HCT116 (cell line): ENCODE data around the gene STAT2. TPM values are rescaled to one million over a fixed set of nuclear protein-coding genes. Genes with fewer than 3 reads are reported as not detected.

Experiments used
- ATAC-seq: fragments of 200-7000 bp; cut with Tn5 transposase; 2 replicates; pipeline ENCODE4 v1.9.1; 2020; ENCODE audit warnings: mild to moderate bottlenecking, moderate library complexity
- BruUV-seq: library from RNA; stranded (reverse); fragments of 400-500 nt; replicated peaks from 2 replicates; lab custom pipeline; 2021; lab: Mats Ljungman, UMichigan
- CTCF ChIA-PET: fragments of 300-600 bp; sonication (Branson Sonifier 250); formaldehyde crosslinking; loops from one replicate; lab custom pipeline; 2021; ENCODE audit warnings: antibody characterized with exemption; lab: Charles Lee
- POLR2A ChIA-PET: fragments of 300-600, 350-600 bp; sonication (Branson Sonifier 250); formaldehyde crosslinking; loops from one replicate; lab custom pipeline; 2021; ENCODE audit warnings: antibody characterized with exemption; lab: Charles Lee
- RAD21 ChIA-PET, 2 experiments: fragments of 300-600 bp; sonication (Branson Sonifier 250); formaldehyde crosslinking; loops; one replicate each; lab custom pipeline; 2023; ENCODE audit warnings: low total read pairs in 2 of 2; ENCODE audit not compliant: uncharacterized antibody in 2 of 2, unreplicated experiment in 2 of 2, low non-redundant PET in 1 of 2; lab: Charles Lee
- DNase-seq: peaks from one replicate; pipeline ENCODE4 v3.0.0-alpha.2; 2010; ENCODE audit warnings: low read depth, low spot score
- H2AFZ ChIP-seq: fragments of 200-600 bp; shearing (Covaris generic), sonication (generic); 2 replicates; pipeline ENCODE4 v1.6.1; 2017; ENCODE audit warnings: low read depth, mixed run types, mixed read lengths, antibody characterized with exemption, low read length; ENCODE audit not compliant: poor library complexity, severe bottlenecking
- H3K27ac ChIP-seq: 2 replicates; pipeline ENCODE4 v1.5.1; 2012; ENCODE audit warnings: low read depth, low read length
- H3K27me3 ChIP-seq: fragments of 200-600 bp; sonication (generic); 2 replicates; pipeline ENCODE4 v1.6.1; 2016; ENCODE audit warnings: mixed run types, low read length, mixed read lengths; ENCODE audit not compliant: insufficient read depth
- H3K36me3 ChIP-seq, 2 experiments: fragments of 200-500 bp in 1 of 2; fragments of 200-600 bp in 1 of 2; sonication (Bioruptor generic) in 1 of 2; sonication (generic) in 1 of 2; 2 replicates each; pipeline versions ENCODE4 v1.5.1 to v1.6.1; 2014 to 2016; ENCODE audit warnings: low read length in 2 of 2, inconsistent platforms in 1 of 2, mixed read lengths in 1 of 2, mixed run types in 1 of 2; ENCODE audit not compliant: insufficient read depth in 2 of 2, control insufficient read depth in 1 of 2
- H3K4me1 ChIP-seq, 2 experiments: fragments of 200-600 bp in 1 of 2; sonication (generic) in 1 of 2; 2 replicates each; pipeline versions ENCODE4 v1.5.1 to v1.6.1; 2012 to 2017; ENCODE audit warnings: low read length in 2 of 2, inconsistent platforms in 1 of 2, mild to moderate bottlenecking in 1 of 2, mixed read lengths in 1 of 2, mixed run types in 1 of 2, moderate library complexity in 1 of 2; ENCODE audit not compliant: insufficient read depth in 2 of 2, control insufficient read depth in 1 of 2
- H3K4me2 ChIP-seq: fragments of 200-600 bp; sonication (generic); 2 replicates; pipeline ENCODE4 v1.6.1; 2017; ENCODE audit warnings: mixed run types, low read length, mixed read lengths
- H3K4me3 ChIP-seq, 2 experiments: fragments of 200-600 bp in 1 of 2; sonication (generic) in 1 of 2; replicated peaks in 1 of 2; 2 replicates each; pipeline ENCODE4 v1.5.1; 2011 to 2016; ENCODE audit warnings: low read length in 2 of 2, control low read depth in 1 of 2, low read depth in 1 of 2, mild to moderate bottlenecking in 1 of 2, mixed read lengths in 1 of 2, mixed run types in 1 of 2
- H3K79me2 ChIP-seq: fragments of 200-600 bp; sonication (generic); 2 replicates; pipeline ENCODE4 v1.6.1; 2017; ENCODE audit warnings: mild to moderate bottlenecking, mixed run types, low read length, moderate library complexity, mixed read lengths; ENCODE audit not compliant: insufficient read depth
- H3K9ac ChIP-seq: fragments of 200-600 bp; sonication (generic); 2 replicates; pipeline ENCODE4 v1.6.1; 2016; ENCODE audit warnings: low read length, mixed read lengths
- H3K9me2 ChIP-seq: fragments of 200-600 bp; sonication (generic), shearing (Covaris generic); 2 replicates; pipeline ENCODE4 v1.6.1; 2017; ENCODE audit warnings: mixed run types, mild to moderate bottlenecking, moderate library complexity; ENCODE audit not compliant: insufficient read depth
- H3K9me3 ChIP-seq, 2 experiments: fragments of 200-500 bp in 1 of 2; fragments of 200-600 bp in 1 of 2; sonication (Bioruptor generic) in 1 of 2; sonication (generic) in 1 of 2; 2 replicates each; pipeline ENCODE4 v1.6.1; 2014 to 2017; ENCODE audit warnings: low read length in 2 of 2, mixed read lengths in 2 of 2, inconsistent platforms in 1 of 2, low read depth in 1 of 2, mild to moderate bottlenecking in 1 of 2, mixed run types in 1 of 2, moderate library complexity in 1 of 2; ENCODE audit not compliant: control insufficient read depth in 1 of 2, insufficient read depth in 1 of 2
- H4K20me1 ChIP-seq: fragments of 200-600 bp; sonication (generic), shearing (Covaris generic); 2 replicates; pipeline ENCODE4 v1.6.1; 2017; ENCODE audit warnings: mixed run types, mild to moderate bottlenecking, moderate library complexity; ENCODE audit not compliant: insufficient read depth
- CBX3 ChIP-seq: IDR thresholded peaks from 2 replicates; pipeline ENCODE4 v1.6.1; 2012; ENCODE audit warnings: low read depth
- CEBPB ChIP-seq: IDR thresholded peaks from 2 replicates; pipeline ENCODE4 v1.6.1; 2012; ENCODE audit warnings: low read depth
- EGR1 ChIP-seq: IDR thresholded peaks from 2 replicates; pipeline ENCODE4 v1.6.1; 2012; ENCODE audit warnings: low read depth
- ELF1 ChIP-seq: IDR thresholded peaks from 2 replicates; pipeline ENCODE4 v1.6.1; 2012; ENCODE audit warnings: low read depth, borderline replicate concordance
- EZH2 ChIP-seq: fragments of 200-600 bp; sonication (generic); IDR thresholded peaks from 2 replicates; pipeline ENCODE4 v1.6.1; 2017; ENCODE audit warnings: antibody characterized with exemption, mixed run types
- EZH2phosphoT487 ChIP-seq: fragments of 200-600 bp; IDR thresholded peaks from 2 replicates; pipeline ENCODE4 v1.6.1; 2018; ENCODE audit warnings: antibody characterized with exemption, borderline replicate concordance
- POLR2AphosphoS5 ChIP-seq: IDR thresholded peaks from 2 replicates; pipeline ENCODE4 v1.6.1; 2011; ENCODE audit warnings: mild to moderate bottlenecking, low read depth, low read length, moderate library complexity
- RAD21 ChIP-seq: IDR thresholded peaks from 2 replicates; pipeline ENCODE4 v1.6.1; 2012; ENCODE audit warnings: low read depth, mild to moderate bottlenecking
- SP1 ChIP-seq: IDR thresholded peaks from 2 replicates; pipeline ENCODE4 v1.6.1; 2012; ENCODE audit warnings: low read depth
- TCF7L2 ChIP-seq: IDR thresholded peaks from 2 replicates; pipeline ENCODE4 v1.7.0; 2011; ENCODE audit warnings: borderline replicate concordance, inconsistent platforms; ENCODE audit not compliant: insufficient read depth, insufficient read length; ENCODE audit errors: extremely low read depth
- YY1 ChIP-seq: IDR thresholded peaks from 2 replicates; pipeline ENCODE4 v1.6.1; 2011; ENCODE audit warnings: low read length, low read depth, moderate library complexity, mild to moderate bottlenecking; ENCODE audit not compliant: insufficient replicate concordance; ENCODE audit errors: extremely low read depth
- ZFX ChIP-seq: fragments of 450-650 bp; IDR thresholded peaks from 2 replicates; pipeline ENCODE4 v1.6.1; 2017
- ZNF274 ChIP-seq: fragments of 200-500 bp; sonication (Bioruptor generic); IDR thresholded peaks from 2 replicates; pipeline ENCODE4 v1.6.1; 2014; ENCODE audit warnings: mild to moderate bottlenecking, low read depth, low read length, inconsistent platforms
- intact Hi-C: fragments of 100-400 bp; cut with micrococcal nuclease; formaldehyde crosslinking; loops from 2 replicates; pipeline ENCODE4 v1.10.0; 2022
- total RNA-seq: library from RNA; stranded (reverse); gene quantifications from one replicate; pipeline ENCODE4 v1.2.1, GENCODE V29; 2021; ENCODE audit not compliant: unreplicated experiment
- TF ChIP-seq, protein P1 (sequence below): IDR thresholded peaks from 2 replicates; pipeline ENCODE4 v1.6.1; 2012
- TF ChIP-seq, protein P2 (sequence below): IDR thresholded peaks from 2 replicates; pipeline ENCODE4 v1.6.1; 2012
- TF ChIP-seq, protein P3 (sequence below): IDR thresholded peaks from 2 replicates; pipeline ENCODE4 v1.6.1; 2012; ENCODE audit warnings: low read depth

The STAT2 gene
- total RNA-seq, 1 experiment from 2014 or later = 53.1 TPM

DNA sequence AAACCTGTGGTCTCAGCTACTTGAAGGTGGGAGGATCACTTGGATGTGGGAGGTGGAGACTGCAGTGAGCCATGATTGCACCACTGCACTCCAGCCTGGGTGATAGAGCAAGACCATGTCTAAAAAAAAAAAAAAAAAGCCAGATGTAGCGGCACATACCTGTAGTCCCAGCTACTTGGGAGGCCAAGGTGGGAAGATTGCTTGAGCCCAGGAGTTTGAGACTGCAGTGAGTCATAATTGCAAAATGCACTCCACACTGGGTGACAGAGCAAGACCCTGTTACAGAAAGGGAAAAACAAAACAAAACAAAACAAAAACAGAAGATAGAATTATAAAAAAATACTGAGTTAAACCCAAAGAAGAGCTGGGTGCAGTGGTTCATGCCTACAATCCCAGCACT, 31.8 kb upstream of the STAT2 start:
- no peak overlapping the region for H3K4me2 ChIP-seq
- POLR2A ChIA-PET = interaction anchor here (0.6 kb wide), 1 partner anchor 12 kb away, joined by 3 read pairs; no protein-coding TSS in a partner anchor

More for the DNA sequence above, 31.8 kb upstream of the STAT2 start:
- no peak for TF ChIP-seq EZH2phosphoT487
- TF ChIP-seq CEBPB = no peak
- TF ChIP-seq, protein P1, sequence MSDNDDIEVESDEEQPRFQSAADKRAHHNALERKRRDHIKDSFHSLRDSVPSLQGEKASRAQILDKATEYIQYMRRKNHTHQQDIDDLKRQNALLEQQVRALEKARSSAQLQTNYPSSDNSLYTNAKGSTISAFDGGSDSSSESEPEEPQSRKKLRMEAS = no peak
- TF ChIP-seq ZFX = no peak
- TF ChIP-seq TCF7L2 = no peak
- TF ChIP-seq ELF1 = no peak
- no peak for TF ChIP-seq SP1
- TF ChIP-seq ZNF274 = no peak
- TF ChIP-seq RAD21 = no peak
- TF ChIP-seq EZH2 = no peak
- TF ChIP-seq CBX3 = no peak
- no peak for TF ChIP-seq YY1
- TF ChIP-seq, protein P2, sequence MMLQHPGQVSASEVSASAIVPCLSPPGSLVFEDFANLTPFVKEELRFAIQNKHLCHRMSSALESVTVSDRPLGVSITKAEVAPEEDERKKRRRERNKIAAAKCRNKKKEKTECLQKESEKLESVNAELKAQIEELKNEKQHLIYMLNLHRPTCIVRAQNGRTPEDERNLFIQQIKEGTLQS = no peak
- TF ChIP-seq POLR2AphosphoS5 = no peak
- TF ChIP-seq, protein P3, sequence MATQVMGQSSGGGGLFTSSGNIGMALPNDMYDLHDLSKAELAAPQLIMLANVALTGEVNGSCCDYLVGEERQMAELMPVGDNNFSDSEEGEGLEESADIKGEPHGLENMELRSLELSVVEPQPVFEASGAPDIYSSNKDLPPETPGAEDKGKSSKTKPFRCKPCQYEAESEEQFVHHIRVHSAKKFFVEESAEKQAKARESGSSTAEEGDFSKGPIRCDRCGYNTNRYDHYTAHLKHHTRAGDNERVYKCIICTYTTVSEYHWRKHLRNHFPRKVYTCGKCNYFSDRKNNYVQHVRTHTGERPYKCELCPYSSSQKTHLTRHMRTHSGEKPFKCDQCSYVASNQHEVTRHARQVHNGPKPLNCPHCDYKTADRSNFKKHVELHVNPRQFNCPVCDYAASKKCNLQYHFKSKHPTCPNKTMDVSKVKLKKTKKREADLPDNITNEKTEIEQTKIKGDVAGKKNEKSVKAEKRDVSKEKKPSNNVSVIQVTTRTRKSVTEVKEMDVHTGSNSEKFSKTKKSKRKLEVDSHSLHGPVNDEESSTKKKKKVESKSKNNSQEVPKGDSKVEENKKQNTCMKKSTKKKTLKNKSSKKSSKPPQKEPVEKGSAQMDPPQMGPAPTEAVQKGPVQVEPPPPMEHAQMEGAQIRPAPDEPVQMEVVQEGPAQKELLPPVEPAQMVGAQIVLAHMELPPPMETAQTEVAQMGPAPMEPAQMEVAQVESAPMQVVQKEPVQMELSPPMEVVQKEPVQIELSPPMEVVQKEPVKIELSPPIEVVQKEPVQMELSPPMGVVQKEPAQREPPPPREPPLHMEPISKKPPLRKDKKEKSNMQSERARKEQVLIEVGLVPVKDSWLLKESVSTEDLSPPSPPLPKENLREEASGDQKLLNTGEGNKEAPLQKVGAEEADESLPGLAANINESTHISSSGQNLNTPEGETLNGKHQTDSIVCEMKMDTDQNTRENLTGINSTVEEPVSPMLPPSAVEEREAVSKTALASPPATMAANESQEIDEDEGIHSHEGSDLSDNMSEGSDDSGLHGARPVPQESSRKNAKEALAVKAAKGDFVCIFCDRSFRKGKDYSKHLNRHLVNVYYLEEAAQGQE = no peak
- TF ChIP-seq EGR1 = no peak
- Histone ChIP-seq H3K27me3 (no peaks in the 10 kb centered on the region), H4K20me1 (no peaks in the 10 kb centered on the region), H3K4me1 (peaks cover 0 to 6% of the 10 kb centered on the region in 2 experiments; a peak in 2 of 4 replicates), H3K79me2 (no peaks in the 10 kb centered on the region), H3K9me3 (no peaks in the 10 kb centered on the region), H3K9me2 (no peaks in the 10 kb centered on the region; the same call in 1 of the 2 replicates), H3K36me3 (no peaks in the 10 kb centered on the region), H3K27ac (no peak overlapping the region), H2AFZ (no peak overlapping the region), H3K9ac (no peak overlapping the region), H3K4me3 (no peak overlapping the region)
- no peak for DNase-seq
- intact Hi-C loops = no loop called here
- CTCF ChIA-PET = interaction anchor here (0.7 kb wide), 1 partner anchor 242 kb away, joined by 3 read pairs; no protein-coding TSS in a partner anchor
- no TSS peak for BruUV-seq
- ATAC-seq = no peak
- RAD21 ChIA-PET = no interaction called here
